Tibial artery (tissue), 4 donors: ENCODE data around the gene MTHFD1L.

Source experiments
- DNase-seq, 2 donors: peaks; one replicate each; pipeline ENCODE4 v3.0.0-alpha.2; 2019
- H3K27ac ChIP-seq, 2 donors: fragments of 200-600 bp; sonication (generic) in 1 of 2; 1 replicate in 1 of 2; 2 replicates in 1 of 2; pipeline ENCODE4 v1.5.1; 2018 to 2019; ENCODE audit warnings: mild to moderate bottlenecking in 1 of 2
- H3K27me3 ChIP-seq, 2 donors: fragments of 200-600 bp; sonication (generic) in 1 of 2; one replicate each; pipeline versions ENCODE4 v1.5.1 to v1.6.0; 2016 to 2019
- H3K36me3 ChIP-seq, 3 donors: fragments of 200-600 bp; sonication (generic) in 2 of 3; one replicate each; pipeline ENCODE4 v1.5.1; 2016 to 2019; ENCODE audit warnings: mild to moderate bottlenecking in 2 of 3
- H3K4me1 ChIP-seq, 4 donors: fragments of 200-600 bp; sonication (generic) in 2 of 4; 1 replicate in 3 of 4; 2 replicates in 1 of 4; pipeline ENCODE4 v1.5.1; 2016 to 2019
- H3K4me3 ChIP-seq, 2 donors: fragments of 200-600 bp; sonication (generic) in 1 of 2; 1 replicate in 1 of 2; 2 replicates in 1 of 2; pipeline ENCODE4 v1.5.1; 2018 to 2019; ENCODE audit warnings: mild to moderate bottlenecking in 2 of 2
- H3K9me3 ChIP-seq, 3 donors: fragments of 200-600 bp; sonication (generic) in 1 of 3; one replicate each; pipeline ENCODE4 v1.5.1; 2016 to 2019
- CTCF ChIP-seq, 2 experiments: fragments of 200-600 bp in 1 of 2; fragments of 450-650 bp in 1 of 2; IDR thresholded peaks; one replicate each; pipeline ENCODE4 v1.5.1; 2017 to 2019; ENCODE audit warnings: antibody characterized with exemption in 2 of 2, mild to moderate bottlenecking in 1 of 2, moderate library complexity in 1 of 2
- intact Hi-C: fragments of 100-400 bp; cut with DNase I; formaldehyde crosslinking; loops from one replicate; pipeline ENCODE4 v1.15.0; 2023; ENCODE audit warnings: low total_unique reads

The MTHFD1L gene

GRCh38 chr6:150969901-150970300 lies 104.4 kb downstream of the MTHFD1L start:
- no peaks in the 10 kb centered on the region for H3K4me1 ChIP-seq
- intact Hi-C loops = no loop called here
- TF ChIP-seq CTCF (IDR thresholded peaks at IDR 0.05) = no peak

GRCh38 chr6:150971219-150971618 lies 105.7 kb downstream of the MTHFD1L start:
- H3K27ac ChIP-seq = no peak overlapping the region
- no peaks in the 10 kb centered on the region for H3K27me3 ChIP-seq
- no peak for DNase-seq
- H3K9me3 ChIP-seq = no peaks in the 10 kb centered on the region
- no peaks in the 10 kb centered on the region for H3K4me1 ChIP-seq
- TF ChIP-seq CTCF (IDR thresholded peaks at IDR 0.05) = no peak
- H3K36me3 ChIP-seq = peaks cover 27 to 37% (median 34%) of the 10 kb centered on the region in 3 donors
- intact Hi-C loops = no loop called here
- H3K4me3 ChIP-seq = no peak overlapping the region

More at GRCh38 chr6:150969901-150970300, 104.4 kb downstream of the MTHFD1L start:
- no peaks in the 10 kb centered on the region for H3K9me3 ChIP-seq
- H3K36me3 ChIP-seq = peaks cover 33 to 47% (median 37%) of the 10 kb centered on the region in 3 donors
- H3K27me3 ChIP-seq = no peaks in the 10 kb centered on the region
- no peak for DNase-seq
- H3K27ac ChIP-seq = no peak overlapping the region
- no peak overlapping the region for H3K4me3 ChIP-seq

- Histone ChIP-seq H3K36me3 (peaks cover 21 to 24% (median 22%) of the 10 kb centered on the region in 3 donors), H3K4me3 (no peak overlapping the region), H3K4me1 (peaks cover 0 to 8% (median 2%) of the 10 kb centered on the region in 4 donors), H3K27me3 (no peaks in the 10 kb centered on the region), H3K9me3 (no peaks in the 10 kb centered on the region), H3K27ac (no peak overlapping the region)
- no peak for TF ChIP-seq CTCF (IDR thresholded peaks at IDR 0.05)
- no peak for DNase-seq
- intact Hi-C loops = no loop called here
Observed at GRCh38 chr6:150975136-150975535, 109.6 kb downstream of the MTHFD1L start.

GRCh38 chr6:150977281-150977680 lies 111.8 kb downstream of the MTHFD1L start:
- no peak for DNase-seq
- Histone ChIP-seq H3K4me3 (no peak overlapping the region), H3K9me3 (no peaks in the 10 kb centered on the region), H3K4me1 (peaks cover 0 to 21% (median 3%) of the 10 kb centered on the region in 4 donors), H3K27me3 (no peaks in the 10 kb centered on the region), H3K36me3 (peaks cover 18 to 19% (median 18%) of the 10 kb centered on the region in 3 donors), H3K27ac (peak overlapping the region in 1 of 2 donors; percentile 13)
- TF ChIP-seq CTCF (IDR thresholded peaks at IDR 0.05) = no peak
- intact Hi-C loops = no loop called here

- H3K27ac ChIP-seq = no peak overlapping the region
- H3K27me3 ChIP-seq = no peaks in the 10 kb centered on the region
- DNase-seq = no peak
- peaks cover 5 to 8% (median 7%) of the 10 kb centered on the region in 3 donors for H3K36me3 ChIP-seq
- intact Hi-C loops = no loop called here
- H3K4me3 ChIP-seq = no peak overlapping the region
- H3K9me3 ChIP-seq = no peaks in the 10 kb centered on the region
- TF ChIP-seq CTCF (IDR thresholded peaks at IDR 0.05) = no peak
- H3K4me1 ChIP-seq = peaks cover 0 to 21% (median 3%) of the 10 kb centered on the region in 4 donors
Observed at GRCh38 chr6:150978624-150979023, 113.1 kb downstream of the MTHFD1L start.
